ENCODE results near the gene TMPRSS15. TPM values are rescaled to one million over a fixed set of nuclear protein-coding genes. Genes with fewer than 3 reads are reported as not detected.

Gene TMPRSS15
- total and polyA plus RNA-seq, 9 donors, result 0.38 TPM; not detected in 8

GRCh38 chr21:18443085-18443484 lies 39.5 kb upstream of the TMPRSS15 start:
- H3K27me3 ChIP-seq, result no peaks in the 10 kb centered on the region
- H3K4me1 ChIP-seq (ENCODE audit: insufficient read depth), result no peaks in the 10 kb centered on the region
- H3K36me3 ChIP-seq, result no peaks in the 10 kb centered on the region
- H3K9me3 ChIP-seq, result no peaks in the 10 kb centered on the region
- WGBS, 3 donors, result 59 to 65% (median 62%) methylated on average over 7 of the region's 7 CpGs
- H3K27ac ChIP-seq, result no peak overlapping the region
- intact Hi-C loops (cut with DNase I), result no loop called here
- no peak for DNase-seq
- H3K4me3 ChIP-seq, result no peak overlapping the region
- TF ChIP-seq, protein P1, sequence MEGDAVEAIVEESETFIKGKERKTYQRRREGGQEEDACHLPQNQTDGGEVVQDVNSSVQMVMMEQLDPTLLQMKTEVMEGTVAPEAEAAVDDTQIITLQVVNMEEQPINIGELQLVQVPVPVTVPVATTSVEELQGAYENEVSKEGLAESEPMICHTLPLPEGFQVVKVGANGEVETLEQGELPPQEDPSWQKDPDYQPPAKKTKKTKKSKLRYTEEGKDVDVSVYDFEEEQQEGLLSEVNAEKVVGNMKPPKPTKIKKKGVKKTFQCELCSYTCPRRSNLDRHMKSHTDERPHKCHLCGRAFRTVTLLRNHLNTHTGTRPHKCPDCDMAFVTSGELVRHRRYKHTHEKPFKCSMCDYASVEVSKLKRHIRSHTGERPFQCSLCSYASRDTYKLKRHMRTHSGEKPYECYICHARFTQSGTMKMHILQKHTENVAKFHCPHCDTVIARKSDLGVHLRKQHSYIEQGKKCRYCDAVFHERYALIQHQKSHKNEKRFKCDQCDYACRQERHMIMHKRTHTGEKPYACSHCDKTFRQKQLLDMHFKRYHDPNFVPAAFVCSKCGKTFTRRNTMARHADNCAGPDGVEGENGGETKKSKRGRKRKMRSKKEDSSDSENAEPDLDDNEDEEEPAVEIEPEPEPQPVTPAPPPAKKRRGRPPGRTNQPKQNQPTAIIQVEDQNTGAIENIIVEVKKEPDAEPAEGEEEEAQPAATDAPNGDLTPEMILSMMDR (IDR thresholded peaks at IDR 0.05), result no peak
- TF ChIP-seq EP300 (IDR thresholded peaks at IDR 0.05), result no peak

GRCh38 chr21:18430341-18430740 lies 26.8 kb upstream of the TMPRSS15 start:
- DNase-seq, result no peak
- Histone ChIP-seq H3K27ac (no peak overlapping the region), H3K4me1 (ENCODE audit: insufficient read depth) (no peaks in the 10 kb centered on the region), H3K9me3 (no peaks in the 10 kb centered on the region), H3K4me3 (no peak overlapping the region), H3K36me3 (no peaks in the 10 kb centered on the region), H3K27me3 (no peaks in the 10 kb centered on the region)
- TF ChIP-seq, protein P1 (IDR thresholded peaks at IDR 0.05), result no peak
- TF ChIP-seq POLR2A (IDR thresholded peaks at IDR 0.05), result no peak
- no peak for TF ChIP-seq EP300 (IDR thresholded peaks at IDR 0.05)
- WGBS, 3 donors, result 72 to 79% (median 77%) methylated on average over 2 of the region's 2 CpGs
- intact Hi-C loops (cut with DNase I), result no loop called here

DNA sequence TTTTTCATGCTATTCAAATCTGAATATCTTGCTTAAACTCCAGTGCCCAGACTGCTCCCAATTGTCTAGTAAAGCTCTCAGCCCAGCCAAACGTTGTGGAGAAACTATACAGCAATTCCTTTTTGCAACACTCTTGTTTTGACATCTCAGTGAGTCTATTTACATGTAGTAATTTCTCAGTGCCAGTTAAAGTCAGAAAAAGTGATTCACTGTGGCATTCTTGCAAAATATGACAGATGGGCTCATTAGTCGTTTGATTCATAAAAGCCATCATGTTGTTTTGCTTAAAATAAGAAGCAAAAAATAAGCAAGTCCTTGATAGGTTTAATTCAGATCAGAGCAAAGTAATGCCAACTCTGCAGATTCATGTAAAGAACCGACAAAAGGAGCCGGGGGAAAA lies 20.7 kb upstream of the TMPRSS15 start:
- no peaks in the 10 kb centered on the region for H3K27me3 ChIP-seq
- H3K27ac ChIP-seq, result no peak overlapping the region
- H3K4me1 ChIP-seq (ENCODE audit: insufficient read depth), result no peaks in the 10 kb centered on the region
- no peaks in the 10 kb centered on the region for H3K9me3 ChIP-seq
- TF ChIP-seq, protein P1 (IDR thresholded peaks at IDR 0.05), result no peak
- H3K4me3 ChIP-seq, result no peak overlapping the region
- no peak for DNase-seq
- intact Hi-C loops (cut with DNase I), result no loop called here
- no peaks in the 10 kb centered on the region for H3K36me3 ChIP-seq
- 48 to 60% (median 50%) methylated on average over 4 of the region's 4 CpGs for WGBS, 3 donors

DNA sequence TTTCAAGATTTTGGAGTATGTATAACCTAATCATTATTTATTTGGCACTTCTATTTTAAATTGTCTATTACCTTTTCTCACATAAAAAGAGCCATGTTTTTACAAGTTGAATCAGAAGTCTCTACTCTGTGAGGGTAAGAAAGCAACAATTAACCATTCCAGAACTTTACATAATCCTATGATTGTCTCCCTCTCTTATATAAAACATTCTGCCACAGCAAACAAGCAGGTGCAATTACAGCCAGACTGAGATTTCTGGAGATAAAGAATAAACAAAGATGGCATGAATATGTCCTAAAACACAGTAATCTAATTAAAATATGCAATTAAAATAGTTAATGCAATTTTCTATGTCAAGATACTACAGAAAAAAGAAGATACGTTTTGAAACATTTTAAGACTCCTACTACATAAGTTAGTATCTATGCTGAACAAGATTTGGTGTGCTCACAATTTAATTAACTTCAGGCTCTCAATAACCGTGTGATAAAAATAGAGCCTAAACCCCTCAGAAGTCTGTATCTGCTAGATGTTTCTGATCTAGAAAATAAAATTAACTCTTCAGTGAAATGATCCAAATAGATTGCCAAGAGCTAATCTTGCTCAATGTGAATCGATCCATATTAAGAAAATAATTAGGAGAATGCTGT lies 13.7 kb upstream of the TMPRSS15 start:
- no peak for TF ChIP-seq EP300 (IDR thresholded peaks at IDR 0.05)
- TF ChIP-seq POLR2A (IDR thresholded peaks at IDR 0.05), result no peak
- TF ChIP-seq, protein P1 (IDR thresholded peaks at IDR 0.05), result no peak
- Histone ChIP-seq H3K27ac (no peak overlapping the region), H3K4me3 (no peak overlapping the region), H3K4me1 (ENCODE audit: insufficient read depth) (no peaks in the 10 kb centered on the region), H3K36me3 (no peaks in the 10 kb centered on the region), H3K9me3 (no peaks in the 10 kb centered on the region), H3K27me3 (no peaks in the 10 kb centered on the region)
- WGBS, 3 donors, result 44 to 49% (median 47%) methylated on average over 3 of the region's 3 CpGs
- intact Hi-C loops (cut with DNase I), result no loop called here
- DNase-seq, result no peak
